HG03571 (cell line): Measurements from ENCODE around the gene EID2B.

Experiments used
- ATAC-seq: cut with Tn5 transposase; IDR thresholded peaks from one replicate; pipeline ENCODE4 v1.9.1; 2021; ENCODE audit not compliant: unreplicated experiment

Gene EID2B

DNA sequence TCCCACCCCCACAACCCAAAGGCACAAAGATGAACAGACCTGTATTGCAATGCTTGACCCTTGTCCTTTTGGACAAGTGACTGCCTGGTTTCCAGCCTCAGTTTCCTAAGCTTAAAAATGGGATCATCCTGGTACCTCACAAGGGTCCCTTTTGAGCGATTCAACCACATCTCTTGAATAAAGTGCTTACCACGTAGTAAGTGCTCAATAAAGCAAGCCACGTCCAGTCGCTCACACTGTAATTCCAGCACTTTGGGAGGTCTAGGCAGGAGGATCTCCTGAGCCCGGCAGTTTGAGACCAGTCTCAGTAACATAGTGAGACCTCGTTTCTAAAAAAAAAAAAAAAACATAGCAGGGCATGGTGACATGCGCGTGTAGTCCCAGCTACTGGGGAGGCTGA, 32.7 kb downstream of the EID2B start:
- ATAC-seq: no peak

DNA sequence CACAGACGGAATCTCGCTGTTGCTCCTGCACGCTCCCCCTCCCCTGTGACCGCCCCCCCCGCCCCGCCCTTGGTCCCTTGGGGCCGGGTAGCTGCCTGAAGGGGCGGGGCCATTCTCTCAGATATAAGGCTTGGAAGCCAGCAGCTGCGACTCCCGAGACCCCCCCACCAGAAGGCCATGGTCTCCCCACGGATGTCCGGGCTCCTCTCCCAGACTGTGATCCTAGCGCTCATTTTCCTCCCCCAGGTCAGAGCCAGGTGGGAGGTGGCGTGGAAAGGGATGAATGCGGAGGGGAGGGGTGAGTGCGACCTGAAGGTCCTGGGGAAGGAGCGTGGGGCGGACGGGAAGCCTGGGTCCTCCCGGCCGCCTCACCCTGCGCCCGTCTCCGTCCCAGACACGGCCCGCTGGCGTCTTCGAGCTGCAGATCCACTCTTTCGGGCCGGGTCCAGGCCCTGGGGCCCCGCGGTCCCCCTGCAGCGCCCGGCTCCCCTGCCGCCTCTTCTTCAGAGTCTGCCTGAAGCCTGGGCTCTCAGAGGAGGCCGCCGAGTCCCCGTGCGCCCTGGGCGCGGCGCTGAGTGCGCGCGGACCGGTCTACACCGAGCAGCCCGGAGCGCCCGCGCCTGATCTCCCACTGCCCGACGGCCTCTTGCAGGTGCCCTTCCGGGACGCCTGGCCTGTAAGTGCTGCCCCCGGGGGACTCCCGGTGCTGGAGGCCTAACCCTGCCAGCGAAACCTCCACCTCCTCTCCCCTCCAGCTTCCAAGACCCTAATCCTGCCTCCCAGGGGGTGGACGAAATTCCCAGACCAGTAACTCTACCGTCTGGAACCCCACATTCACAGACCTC, 33.6 kb downstream of the EID2B start, which contains the start of gene DLL3:
Gene DLL3 (plus strand): TSS at position 150 of the 845 bp plus-strand sequence. CDS start 28 bp downstream, at position 178.
- ATAC-seq: no peak

DNA sequence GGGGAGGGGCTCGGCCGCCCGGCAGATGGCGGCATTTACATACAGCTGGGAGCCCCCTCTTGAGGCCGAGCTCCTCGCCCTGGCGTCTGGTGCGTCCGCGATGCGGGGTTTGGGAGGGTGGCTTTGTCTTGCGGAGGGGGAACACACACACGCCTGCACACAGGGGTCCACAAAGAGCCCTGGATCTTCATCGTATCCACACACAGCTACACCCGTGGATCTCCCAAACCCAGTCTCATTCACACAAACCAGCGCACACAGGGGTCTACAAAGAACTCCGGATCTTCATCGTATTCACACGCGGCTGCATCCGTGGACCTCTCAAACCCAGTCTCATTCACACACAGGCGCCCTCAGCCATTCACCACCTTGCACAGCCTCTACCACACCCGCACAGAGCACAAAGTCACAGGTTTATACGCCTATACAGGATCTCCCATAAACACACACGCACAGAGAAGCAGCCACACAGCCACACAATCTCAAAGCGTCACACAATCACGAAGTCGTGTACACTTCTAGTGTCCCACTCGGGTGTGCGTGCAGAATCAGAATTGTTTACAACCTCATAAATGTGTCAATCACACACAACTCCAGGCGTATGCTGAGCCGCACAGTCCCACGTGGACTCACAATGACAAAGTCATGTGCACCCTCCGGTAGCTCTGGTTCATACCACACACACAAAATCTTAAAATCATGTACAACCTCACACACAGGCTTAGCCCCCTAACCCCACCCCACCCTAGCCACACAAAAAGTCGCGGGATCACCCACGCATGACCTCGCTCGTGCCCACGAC, 34.5 kb downstream of the EID2B start:
- no peak for ATAC-seq

DNA sequence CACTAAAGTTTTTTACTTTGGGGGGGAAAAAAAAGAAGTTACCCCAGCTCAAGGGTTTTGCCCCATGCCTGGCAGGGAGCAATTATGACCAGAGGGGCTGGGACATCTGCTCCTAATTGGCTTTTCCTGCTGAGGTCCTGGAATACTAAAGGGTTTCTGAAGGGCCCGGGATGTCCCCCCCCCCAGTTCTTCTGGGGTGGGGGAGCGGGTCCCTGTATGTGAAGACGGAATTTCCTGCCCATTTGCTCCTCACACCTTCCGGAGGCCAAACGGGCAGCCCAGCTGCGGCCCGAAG, 35.0 kb downstream of the EID2B start:
- ATAC-seq: no peak

DNA sequence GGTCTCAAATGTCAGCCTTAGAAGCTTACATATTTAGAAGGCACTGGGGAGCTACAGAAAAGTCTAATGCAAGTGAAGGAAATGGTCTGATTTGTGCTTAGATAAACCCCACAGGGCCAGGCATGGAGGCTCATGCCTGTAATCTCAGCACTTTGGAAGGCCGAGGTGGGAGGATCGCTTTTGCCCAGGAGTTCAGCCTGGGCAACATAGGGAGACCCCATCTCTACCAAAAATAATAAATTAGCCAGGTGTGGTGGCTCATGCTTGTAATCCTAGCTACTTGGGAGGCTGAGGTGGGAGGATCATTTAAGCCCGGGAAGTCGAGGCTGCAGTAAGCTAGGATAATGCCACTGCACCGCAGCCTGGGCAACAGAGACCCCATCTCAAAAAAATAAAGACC, 36.6 kb downstream of the EID2B start:
- no peak for ATAC-seq

DNA sequence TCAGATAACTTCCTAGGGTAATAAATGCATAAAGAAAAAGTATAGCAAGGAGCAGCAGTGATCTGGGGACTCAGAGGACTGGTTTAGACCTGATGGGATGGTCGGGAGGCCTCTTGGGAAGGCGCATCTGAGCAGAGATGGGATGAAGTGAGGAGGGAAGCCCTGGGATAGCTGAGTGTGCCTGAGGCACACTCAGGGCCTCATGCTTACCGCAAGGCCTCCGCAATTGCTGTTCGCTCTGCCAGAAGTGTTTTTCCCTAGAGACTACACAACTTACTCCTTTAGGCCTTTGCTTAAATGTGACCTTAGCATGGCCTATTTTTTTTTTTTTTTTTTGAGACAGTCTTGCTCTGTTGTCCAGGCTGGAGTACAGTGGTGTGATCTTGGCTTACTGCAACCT, 38.0 kb downstream of the EID2B start:
- ATAC-seq: no peak

DNA sequence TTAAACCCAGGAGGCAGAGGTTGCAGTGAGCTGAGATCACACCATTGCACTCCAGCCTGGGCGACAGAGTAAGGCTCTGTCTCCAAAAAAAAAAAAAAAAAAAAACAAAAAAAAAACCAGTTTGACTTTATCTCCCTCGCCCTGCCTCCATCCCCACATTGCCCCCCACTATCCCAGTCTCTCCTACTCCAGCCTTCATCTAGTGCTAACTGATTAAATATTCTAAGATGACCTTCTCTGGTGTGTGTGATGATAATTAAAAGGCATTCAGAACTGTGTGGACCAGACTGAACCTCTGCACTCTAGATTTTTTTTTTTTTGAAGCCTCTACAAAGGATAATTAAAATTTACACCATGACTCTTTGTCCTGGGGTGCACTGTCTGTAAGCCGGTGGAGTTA, 39.9 kb downstream of the EID2B start:
- ATAC-seq: no peak

DNA sequence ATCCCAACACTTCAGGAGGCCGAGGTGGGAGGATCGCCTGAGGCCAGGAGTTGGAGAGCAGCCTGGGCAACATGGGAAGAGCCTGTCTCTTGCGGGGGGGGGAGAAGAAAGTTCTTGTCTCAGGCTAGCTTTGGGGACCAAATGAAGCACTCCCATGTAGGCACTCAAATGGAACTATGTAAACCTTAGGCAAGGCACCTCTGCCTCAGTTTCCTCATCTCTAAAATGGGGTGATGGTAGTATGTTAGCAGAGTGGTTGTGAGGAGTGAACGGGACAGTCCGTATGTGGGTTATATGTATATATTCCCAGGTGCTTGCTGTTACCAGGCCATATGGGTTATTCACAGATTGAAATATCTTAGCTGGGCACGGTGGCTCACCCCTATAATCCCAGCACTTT, 40.4 kb downstream of the EID2B start:
- ATAC-seq: no peak

DNA sequence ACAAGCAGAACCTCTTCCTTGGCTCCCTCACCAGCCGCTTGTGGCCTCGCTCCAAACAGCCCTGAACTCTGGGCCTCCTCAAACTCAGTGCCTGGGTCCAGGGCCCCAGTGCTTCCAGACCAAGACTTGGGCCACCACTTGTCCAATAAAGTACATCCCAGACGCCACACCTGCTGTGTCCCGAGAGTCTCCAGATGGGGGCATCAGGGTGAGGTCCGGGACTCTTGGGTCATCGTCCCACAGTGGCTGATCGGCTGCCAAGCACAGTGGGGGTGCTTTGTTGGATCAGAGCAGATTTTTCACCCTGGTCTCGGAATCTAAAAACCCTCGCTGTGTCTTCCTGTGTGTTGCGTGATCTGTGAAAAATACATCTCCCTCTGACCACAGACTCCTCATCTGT, 42.9 kb downstream of the EID2B start:
- ATAC-seq: no peak

DNA sequence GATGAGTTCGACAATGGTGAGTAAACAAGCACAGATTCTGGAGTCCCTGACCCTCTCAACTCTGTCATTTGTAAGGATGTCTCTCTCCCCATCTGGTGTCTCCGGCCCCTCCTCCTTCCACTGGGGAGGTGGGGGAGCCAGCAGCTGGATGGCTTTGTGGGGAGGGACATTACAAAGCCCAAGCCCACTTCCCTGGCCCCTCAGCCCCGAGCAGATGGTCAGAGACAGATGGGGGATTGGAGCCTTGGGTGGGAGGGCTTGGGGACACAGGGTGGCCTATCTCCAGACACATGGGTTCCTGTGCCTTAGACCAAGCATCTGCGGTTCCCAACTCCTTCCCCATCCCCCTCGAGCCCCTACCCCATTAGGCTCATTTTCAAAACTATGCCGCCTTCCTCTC, 49.5 kb downstream of the EID2B start:
- ATAC-seq: no peak

DNA sequence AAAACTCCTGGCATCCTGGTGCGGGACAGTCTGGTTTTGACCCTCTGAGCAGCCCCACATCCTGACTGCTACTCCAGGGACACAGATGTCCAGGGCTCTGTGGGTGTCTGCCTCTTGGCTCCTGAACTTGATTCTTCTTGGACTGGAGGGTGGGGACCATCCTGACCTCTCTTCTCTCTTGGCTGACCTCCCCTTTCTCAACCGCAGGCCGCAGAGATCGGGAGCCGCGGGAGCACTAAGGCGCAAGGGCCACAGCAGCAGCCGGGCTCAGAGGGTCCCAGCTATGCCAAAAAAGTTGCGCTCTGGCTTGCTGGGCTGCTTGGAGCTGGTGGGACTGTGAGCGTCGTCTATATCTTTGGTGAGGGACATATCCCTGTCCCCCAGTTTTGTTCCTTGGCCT, 51.0 kb downstream of the EID2B start:
- ATAC-seq: no peak

DNA sequence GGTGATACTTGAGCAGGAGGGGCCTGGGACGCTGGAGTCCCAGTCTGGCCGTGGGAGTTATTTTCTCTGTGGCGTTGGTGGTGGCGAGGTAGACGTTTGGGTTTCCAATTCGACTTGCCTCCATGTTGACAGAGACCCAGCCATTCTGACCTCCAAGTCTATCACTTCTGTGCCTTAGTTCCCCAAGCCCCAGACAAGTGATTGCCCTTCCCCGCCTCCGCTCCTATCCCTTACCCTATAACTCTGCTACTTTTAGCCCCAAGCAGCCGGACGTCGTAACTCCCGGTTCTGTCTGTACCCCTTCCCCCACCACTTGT, 51.5 kb downstream of the EID2B start:
- no peak for ATAC-seq
